Astrocyte (in vitro differentiated cells and primary cell): ENCODE measurements around the gene ID1. TPM values are rescaled to one million over a fixed set of nuclear protein-coding genes. Genes with fewer than 3 reads are reported as not detected.

Experiments used
- DNase-seq: peaks from one replicate; pipeline ENCODE4 v3.0.0-alpha.2; 2010; ENCODE audit warnings: low read depth
- FAIRE-seq: peaks from 2 replicates; lab custom pipeline; 2011; peaks lifted over from hg19 to GRCh38; lab: Jason Lieb, UNC
- H2AFZ ChIP-seq: 2 replicates; pipeline ENCODE4 v1.6.0; 2012; ENCODE audit warnings: low read depth, low read length, inconsistent platforms
- H3K27ac ChIP-seq: 2 replicates; pipeline ENCODE4 v1.5.1; 2011; ENCODE audit warnings: low read depth, low read length, inconsistent platforms
- H3K27me3 ChIP-seq: 2 replicates; pipeline ENCODE4 v1.6.0; 2011; ENCODE audit warnings: low read length, inconsistent platforms; ENCODE audit not compliant: insufficient read depth
- H3K36me3 ChIP-seq: 2 replicates; pipeline ENCODE4 v1.5.1; 2011; ENCODE audit warnings: low read length, inconsistent platforms; ENCODE audit not compliant: insufficient read depth
- H3K4me1 ChIP-seq: 2 replicates; pipeline ENCODE4 v1.5.1; 2011; ENCODE audit warnings: low read length, inconsistent platforms; ENCODE audit not compliant: insufficient read depth
- H3K4me2 ChIP-seq: 2 replicates; pipeline ENCODE4 v1.6.0; 2012; ENCODE audit warnings: low read length, inconsistent platforms
- H3K4me3 ChIP-seq: 2 replicates; pipeline ENCODE4 v1.5.1; 2011; ENCODE audit warnings: low read depth, mild to moderate bottlenecking, low read length, inconsistent platforms; ENCODE audit not compliant: insufficient read depth
- H3K79me2 ChIP-seq: 2 replicates; pipeline ENCODE4 v1.6.0; 2012; ENCODE audit warnings: mild to moderate bottlenecking, low read length, inconsistent platforms; ENCODE audit not compliant: insufficient read depth
- H3K9ac ChIP-seq: 2 replicates; pipeline ENCODE4 v1.6.0; 2012; ENCODE audit warnings: mild to moderate bottlenecking, low read length, inconsistent platforms
- H3K9me3 ChIP-seq: 2 replicates; pipeline ENCODE4 v1.5.1; 2012; ENCODE audit warnings: low read depth, mild to moderate bottlenecking, low read length, inconsistent platforms; ENCODE audit not compliant: insufficient read depth
- H4K20me1 ChIP-seq: 2 replicates; pipeline ENCODE4 v1.6.0; 2012; ENCODE audit warnings: low read length, inconsistent platforms; ENCODE audit not compliant: insufficient read depth
- H3K27ac Mint-ChIP-seq: one replicate; pipeline ENCODE4 v1.8.0; 2021; ENCODE audit warnings: mild to moderate bottlenecking, mixed read lengths; ENCODE audit not compliant: unreplicated experiment
- H3K27me3 Mint-ChIP-seq: one replicate; pipeline ENCODE4 v1.8.0; 2021; ENCODE audit warnings: low read depth, mixed read lengths; ENCODE audit not compliant: unreplicated experiment
- H3K36me3 Mint-ChIP-seq: one replicate; pipeline ENCODE4 v1.8.0; 2021; ENCODE audit warnings: low read depth, mixed read lengths; ENCODE audit not compliant: unreplicated experiment
- H3K4me1 Mint-ChIP-seq: one replicate; pipeline ENCODE4 v1.8.0; 2021; ENCODE audit warnings: low read depth, mixed read lengths; ENCODE audit not compliant: unreplicated experiment
- H3K4me3 Mint-ChIP-seq: one replicate; pipeline ENCODE4 v1.8.0; 2021; ENCODE audit warnings: mild to moderate bottlenecking, moderate library complexity, mixed read lengths; ENCODE audit not compliant: unreplicated experiment
- H3K9me3 Mint-ChIP-seq: one replicate; pipeline ENCODE4 v1.8.0; 2021; ENCODE audit warnings: mild to moderate bottlenecking, mixed read lengths; ENCODE audit not compliant: unreplicated experiment
- EZH2 ChIP-seq: IDR thresholded peaks from 2 replicates; pipeline ENCODE4 v1.6.1; 2012; ENCODE audit warnings: mild to moderate bottlenecking, low read length, inconsistent platforms; ENCODE audit not compliant: insufficient read depth
- total RNA-seq: library from RNA; stranded (reverse); gene quantifications from 2 replicates; pipeline ENCODE4 v1.2.1, GENCODE V29; 2021
- TF ChIP-seq, protein P1 (sequence below): IDR thresholded peaks from 2 replicates; pipeline ENCODE4 v1.5.1; 2011; ENCODE audit warnings: low read depth, mild to moderate bottlenecking, inconsistent platforms, low read length, moderate library complexity; ENCODE audit not compliant: insufficient read depth

ID1 gene
- total RNA-seq, 1 donor from 2014 or later, result 73.7 TPM

DNA sequence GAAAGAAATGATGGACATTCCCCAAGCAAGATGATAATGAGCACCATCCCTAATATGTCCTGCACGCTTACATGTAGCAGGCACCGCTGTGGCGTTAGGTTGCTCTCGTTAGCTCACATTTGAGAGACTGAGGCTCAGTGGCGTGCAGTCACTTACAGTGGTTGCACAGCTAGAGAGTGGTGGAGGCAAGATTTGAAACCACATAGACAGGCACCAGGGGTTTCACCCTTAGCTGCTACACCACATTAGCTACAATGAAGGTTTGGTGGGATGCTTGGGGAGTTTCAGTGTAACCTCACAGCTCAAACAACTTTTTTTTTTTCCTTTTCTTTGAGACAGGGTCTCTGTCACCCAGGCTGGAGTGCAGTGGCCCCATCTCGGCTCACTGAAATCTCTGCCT lies 36.3 kb downstream of the ID1 start:
- FAIRE-seq (no peak), DNase-seq (no peak)
- Histone ChIP-seq H3K36me3 (no peaks in the 10 kb centered on the region), H3K27ac (no peak overlapping the region), H3K4me3 (no peak overlapping the region), H4K20me1 (no peaks in the 10 kb centered on the region), H2AFZ (no peak overlapping the region), H3K27me3 (no peaks in the 10 kb centered on the region), H3K4me1 (no peaks in the 10 kb centered on the region), H3K4me2 (no peak overlapping the region), H3K79me2 (no peaks in the 10 kb centered on the region), H3K9ac (no peak overlapping the region), H3K9me3 (no peaks in the 10 kb centered on the region)
- H3K9me3 Mint-ChIP-seq, result peaks cover 2% of the 10 kb centered on the region
- no peaks in the 10 kb centered on the region for H3K4me1 Mint-ChIP-seq
- TF ChIP-seq, protein P1, sequence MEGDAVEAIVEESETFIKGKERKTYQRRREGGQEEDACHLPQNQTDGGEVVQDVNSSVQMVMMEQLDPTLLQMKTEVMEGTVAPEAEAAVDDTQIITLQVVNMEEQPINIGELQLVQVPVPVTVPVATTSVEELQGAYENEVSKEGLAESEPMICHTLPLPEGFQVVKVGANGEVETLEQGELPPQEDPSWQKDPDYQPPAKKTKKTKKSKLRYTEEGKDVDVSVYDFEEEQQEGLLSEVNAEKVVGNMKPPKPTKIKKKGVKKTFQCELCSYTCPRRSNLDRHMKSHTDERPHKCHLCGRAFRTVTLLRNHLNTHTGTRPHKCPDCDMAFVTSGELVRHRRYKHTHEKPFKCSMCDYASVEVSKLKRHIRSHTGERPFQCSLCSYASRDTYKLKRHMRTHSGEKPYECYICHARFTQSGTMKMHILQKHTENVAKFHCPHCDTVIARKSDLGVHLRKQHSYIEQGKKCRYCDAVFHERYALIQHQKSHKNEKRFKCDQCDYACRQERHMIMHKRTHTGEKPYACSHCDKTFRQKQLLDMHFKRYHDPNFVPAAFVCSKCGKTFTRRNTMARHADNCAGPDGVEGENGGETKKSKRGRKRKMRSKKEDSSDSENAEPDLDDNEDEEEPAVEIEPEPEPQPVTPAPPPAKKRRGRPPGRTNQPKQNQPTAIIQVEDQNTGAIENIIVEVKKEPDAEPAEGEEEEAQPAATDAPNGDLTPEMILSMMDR, result no peak
- TF ChIP-seq EZH2, result no peak
- H3K36me3 Mint-ChIP-seq, result peaks cover 2% of the 10 kb centered on the region
- no peak overlapping the region for H3K4me3 Mint-ChIP-seq
- peaks cover 42% of the 10 kb centered on the region for H3K27me3 Mint-ChIP-seq
- no peak overlapping the region for H3K27ac Mint-ChIP-seq

DNA sequence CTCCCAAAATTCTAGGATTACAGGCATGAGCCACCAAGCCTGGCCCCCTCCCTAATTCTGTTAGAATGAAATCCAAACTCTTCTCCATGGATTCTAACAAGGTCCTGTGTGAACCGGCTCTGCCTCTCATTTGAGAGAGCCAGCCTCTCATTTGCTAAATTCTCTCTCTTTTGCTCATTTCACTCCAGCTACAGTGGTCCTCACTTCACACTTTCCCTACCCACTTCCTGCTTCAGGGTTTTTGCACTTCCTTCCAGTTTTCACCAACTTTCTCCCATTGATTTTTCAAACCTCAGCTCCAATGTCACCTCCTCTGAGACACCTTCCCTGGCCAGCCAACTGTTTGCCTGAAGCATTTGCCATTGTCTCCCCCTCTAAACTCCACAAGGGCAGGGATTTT lies 37.7 kb downstream of the ID1 start:
- Mint-ChIP-seq H3K27ac (no peak overlapping the region), H3K36me3 (peaks cover 2% of the 10 kb centered on the region), H3K9me3 (peaks cover 2% of the 10 kb centered on the region), H3K27me3 (peaks cover 47% of the 10 kb centered on the region), H3K4me1 (no peaks in the 10 kb centered on the region), H3K4me3 (no peak overlapping the region)
- Histone ChIP-seq H3K27me3 (no peaks in the 10 kb centered on the region), H3K4me1 (no peaks in the 10 kb centered on the region), H3K9ac (no peak overlapping the region), H4K20me1 (no peaks in the 10 kb centered on the region), H3K27ac (no peak overlapping the region), H3K4me2 (no peak overlapping the region), H3K79me2 (no peaks in the 10 kb centered on the region), H3K36me3 (no peaks in the 10 kb centered on the region), H3K4me3 (no peak overlapping the region), H2AFZ (no peak overlapping the region), H3K9me3 (no peaks in the 10 kb centered on the region)
- no peak for TF ChIP-seq EZH2
- TF ChIP-seq, protein P1, result no peak
- DNase-seq, result no peak
- FAIRE-seq, result no peak

DNA sequence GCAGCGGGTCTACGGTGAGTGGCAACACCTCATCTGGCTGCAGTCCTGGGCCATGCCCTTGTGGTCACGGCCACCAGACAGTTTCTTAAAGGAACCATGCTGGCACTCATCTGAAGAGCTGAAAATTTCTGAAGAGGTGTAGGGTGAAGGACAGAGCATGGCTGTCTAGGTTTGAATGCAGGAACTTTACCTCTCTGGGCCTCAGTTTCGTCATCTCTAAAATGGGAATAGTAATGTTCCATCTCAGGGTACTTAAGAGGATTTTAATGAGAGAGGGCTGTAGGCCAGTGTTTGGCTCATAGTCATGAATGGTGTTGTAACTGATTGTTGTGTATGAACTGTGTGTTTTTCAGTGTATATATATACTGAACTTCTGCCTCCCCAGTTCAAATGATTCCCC lies 38.4 kb downstream of the ID1 start:
- Histone ChIP-seq H3K4me2 (no peak overlapping the region), H3K79me2 (no peaks in the 10 kb centered on the region), H3K27ac (no peak overlapping the region), H2AFZ (no peak overlapping the region), H4K20me1 (no peaks in the 10 kb centered on the region), H3K9me3 (no peaks in the 10 kb centered on the region), H3K9ac (no peak overlapping the region), H3K4me3 (no peak overlapping the region), H3K4me1 (no peaks in the 10 kb centered on the region), H3K36me3 (no peaks in the 10 kb centered on the region), H3K27me3 (no peaks in the 10 kb centered on the region)
- no peak overlapping the region for H3K27ac Mint-ChIP-seq
- H3K4me1 Mint-ChIP-seq, result no peaks in the 10 kb centered on the region
- no peak for DNase-seq
- H3K9me3 Mint-ChIP-seq, result peaks cover 2% of the 10 kb centered on the region
- TF ChIP-seq, protein P1, result no peak
- no peak for TF ChIP-seq EZH2
- peaks cover 47% of the 10 kb centered on the region for H3K27me3 Mint-ChIP-seq
- no peak for FAIRE-seq
- no peak overlapping the region for H3K4me3 Mint-ChIP-seq
- H3K36me3 Mint-ChIP-seq, result peaks cover 2% of the 10 kb centered on the region
